ENCODE data around the gene SMG6. TPM values are rescaled to one million over a fixed set of nuclear protein-coding genes. Genes with fewer than 3 reads are reported as not detected.
A peak's percentile ranks its signal among the peaks of the same experiment; 100 is the strongest.

The SMG6 gene
- total RNA-seq, 4 donors from 2014 or later: 17.9 to 24.0 (median 20.1) TPM

GRCh38 chr17:2243953-2244352, 59.6 kb downstream of the SMG6 start:
- TF ChIP-seq CTCF (IDR thresholded peaks at IDR 0.05) (no peak), POLR2A (IDR thresholded peaks at IDR 0.05) (no peak)
- Histone ChIP-seq H3K9me3 (no peaks in the 10 kb centered on the region), H3K27me3 (no peaks in the 10 kb centered on the region), H3K27ac (peak overlapping the region; percentile 6 to 77 (median 62)), H3K4me1 (peaks cover 5 to 38% (median 22%) of the 10 kb centered on the region in 3 donors), H3K36me3 (peaks cover 0 to 57% (median 0%) of the 10 kb centered on the region in 3 donors), H3K4me3 (no peak overlapping the region)
- DNase-seq: no peak
- intact Hi-C loops (cut with DNase I): loop anchor here (5.0 to 10.0 kb wide), 2 partner anchors 149 to 187 kb away; partner anchors contain the start of gene HIC1
- 85 to 87% methylated on average over 5 of the region's 5 CpGs for WGBS, 2 donors

GRCh38 chr17:2241823-2242222, 61.8 kb downstream of the SMG6 start:
- H3K27me3 ChIP-seq: no peaks in the 10 kb centered on the region
- peaks cover 5 to 59% (median 38%) of the 10 kb centered on the region in 3 donors for H3K4me1 ChIP-seq
- 68 to 85% methylated on average over 5 of the region's 5 CpGs for WGBS, 2 donors
- peaks cover 0 to 56% (median 0%) of the 10 kb centered on the region in 3 donors for H3K36me3 ChIP-seq
- intact Hi-C loops (cut with DNase I): loop anchor here (5.0 to 10.0 kb wide), 2 partner anchors 147 to 185 kb away; partner anchors contain the start of gene HIC1
- TF ChIP-seq POLR2A (IDR thresholded peaks at IDR 0.05) (no peak), CTCF (IDR thresholded peaks at IDR 0.05) (no peak)
- no peak overlapping the region for H3K4me3 ChIP-seq
- H3K9me3 ChIP-seq: no peaks in the 10 kb centered on the region
- peak overlapping the region in 3 of 4 donors; percentile 12 to 83 (median 82) for H3K27ac ChIP-seq
- no peak for DNase-seq

- no peak for DNase-seq
- Histone ChIP-seq H3K27ac (peak overlapping the region; percentile 51 to 87 (median 82)), H3K36me3 (peaks cover 0 to 56% (median 0%) of the 10 kb centered on the region in 3 donors), H3K4me1 (peaks cover 5 to 70% (median 43%) of the 10 kb centered on the region in 3 donors), H3K4me3 (no peak overlapping the region), H3K9me3 (no peaks in the 10 kb centered on the region), H3K27me3 (no peaks in the 10 kb centered on the region)
- TF ChIP-seq CTCF (IDR thresholded peaks at IDR 0.05) (no peak), POLR2A (IDR thresholded peaks at IDR 0.05) (no peak)
- intact Hi-C loops (cut with DNase I): loop anchor here (5.0 to 10.0 kb wide), 2 partner anchors 146 to 183 kb away; partner anchors contain the start of gene HIC1
- WGBS, 2 donors: 80% methylated on average over 13 of the region's 13 CpGs
Measured at GRCh38 chr17:2240541-2240940, 63.0 kb downstream of the SMG6 start.

- H3K27ac ChIP-seq: peak overlapping the region; percentile 51 to 87 (median 82)
- no peaks in the 10 kb centered on the region for H3K9me3 ChIP-seq
- TF ChIP-seq CTCF (IDR thresholded peaks at IDR 0.05) (no peak), POLR2A (IDR thresholded peaks at IDR 0.05) (no peak)
- DNase-seq: no peak
- intact Hi-C loops (cut with DNase I): loop anchor here (5.0 to 10.0 kb wide), 3 partner anchors 65 to 183 kb away; partner anchors contain the start of gene HIC1
- WGBS, 2 donors: 24 to 48% methylated on average over 4 to 10 of the region's 10 CpGs
- peaks cover 5 to 70% (median 41%) of the 10 kb centered on the region in 3 donors for H3K4me1 ChIP-seq
- H3K27me3 ChIP-seq: no peaks in the 10 kb centered on the region
- H3K36me3 ChIP-seq: peaks cover 0 to 61% (median under 1%) of the 10 kb centered on the region in 3 donors
- H3K4me3 ChIP-seq: no peak overlapping the region
Measured at GRCh38 chr17:2239882-2240430, 63.6 kb downstream of the SMG6 start.

GRCh38 chr17:2239170-2239551, 64.4 kb downstream of the SMG6 start:
- intact Hi-C loops (cut with DNase I): loop anchor here (10.0 kb wide), 1 partner anchor 64 kb away; no protein-coding TSS in a partner anchor
- TF ChIP-seq CTCF (IDR thresholded peaks at IDR 0.05) (no peak), POLR2A (IDR thresholded peaks at IDR 0.05) (no peak)
- Histone ChIP-seq H3K36me3 (peaks cover 0 to 66% (median 5%) of the 10 kb centered on the region in 3 donors), H3K27me3 (no peaks in the 10 kb centered on the region), H3K27ac (peak overlapping the region in 3 of 4 donors; percentile 79 to 83 (median 82)), H3K4me1 (peaks cover 0 to 70% (median 33%) of the 10 kb centered on the region in 3 donors), H3K4me3 (no peak overlapping the region), H3K9me3 (no peaks in the 10 kb centered on the region)
- WGBS, 2 donors: 73 to 74% methylated on average over 2 of the region's 2 CpGs
- DNase-seq: no peak

Measured in esophagus squamous epithelium (tissue), 5 donors.